GM21423 (cell line): ENCODE measurements around the gene TPT1.
"Not testable (repeated sequence)": the region's sequence is repeated elsewhere in the genome, so short reads cannot be mapped to it uniquely, and the experiment has no call there.

Experiments
- ATAC-seq: cut with Tn5 transposase; IDR thresholded peaks from one replicate; pipeline ENCODE4 v1.9.1; 2021; ENCODE audit warnings: mild to moderate bottlenecking, moderate library complexity; ENCODE audit not compliant: unreplicated experiment

TPT1 gene

DNA sequence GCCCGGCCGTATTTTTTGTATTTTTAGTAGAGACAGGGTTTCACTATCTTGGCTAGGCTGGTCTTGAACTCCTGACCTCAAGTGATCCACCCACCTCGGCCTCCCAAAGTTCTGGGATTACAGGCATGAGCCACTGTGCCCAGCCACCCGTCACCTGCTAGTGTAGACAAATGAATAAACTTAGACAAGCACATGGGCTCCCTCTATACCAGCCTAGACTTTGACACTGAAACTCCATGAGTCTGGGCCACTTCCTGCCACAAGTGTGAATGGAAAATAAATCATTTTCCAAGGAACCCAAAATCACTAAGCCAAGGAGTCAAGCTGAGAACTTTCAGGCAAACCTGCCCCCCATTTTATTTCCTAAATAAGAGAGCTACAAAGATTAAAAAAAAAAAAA, 27.0 kb upstream of the TPT1 start:
- ATAC-seq: no peak

DNA sequence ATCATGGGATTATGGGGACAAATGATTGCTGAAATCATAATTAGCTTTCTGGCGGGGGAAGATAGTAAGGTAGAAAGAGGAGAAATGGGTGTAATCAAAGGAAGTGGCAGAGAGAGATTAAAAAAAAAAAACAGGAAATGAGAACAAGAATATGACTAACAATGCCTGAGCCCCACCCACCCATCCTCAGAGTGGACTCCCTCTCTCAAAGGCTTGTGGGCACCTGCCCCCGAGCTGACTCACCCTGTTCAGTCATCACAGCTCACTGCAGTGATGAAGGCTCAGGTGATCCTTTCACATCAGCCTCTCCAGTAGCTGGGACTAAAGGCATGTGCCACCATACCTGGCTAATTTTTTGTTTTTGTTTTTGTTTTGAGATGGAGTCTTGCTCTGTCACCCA, 26.4 kb upstream of the TPT1 start:
- ATAC-seq: peak; percentile 96

DNA sequence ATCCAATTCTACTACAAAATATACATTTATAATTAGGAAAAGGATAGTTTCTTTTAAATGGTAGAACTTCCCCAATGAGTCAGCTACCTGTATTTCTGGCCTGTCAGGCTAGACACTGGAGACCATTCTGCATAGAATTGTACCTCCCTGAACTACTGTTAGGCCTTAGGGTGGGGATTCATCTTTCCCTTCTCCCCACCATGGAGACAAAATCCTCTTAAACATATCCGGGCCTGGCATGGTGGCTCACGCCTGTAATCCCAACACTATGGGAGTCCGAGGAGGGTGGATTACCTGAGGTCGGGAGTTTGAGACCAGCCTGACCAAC, 24.5 kb upstream of the TPT1 start:
- no peak for ATAC-seq

DNA sequence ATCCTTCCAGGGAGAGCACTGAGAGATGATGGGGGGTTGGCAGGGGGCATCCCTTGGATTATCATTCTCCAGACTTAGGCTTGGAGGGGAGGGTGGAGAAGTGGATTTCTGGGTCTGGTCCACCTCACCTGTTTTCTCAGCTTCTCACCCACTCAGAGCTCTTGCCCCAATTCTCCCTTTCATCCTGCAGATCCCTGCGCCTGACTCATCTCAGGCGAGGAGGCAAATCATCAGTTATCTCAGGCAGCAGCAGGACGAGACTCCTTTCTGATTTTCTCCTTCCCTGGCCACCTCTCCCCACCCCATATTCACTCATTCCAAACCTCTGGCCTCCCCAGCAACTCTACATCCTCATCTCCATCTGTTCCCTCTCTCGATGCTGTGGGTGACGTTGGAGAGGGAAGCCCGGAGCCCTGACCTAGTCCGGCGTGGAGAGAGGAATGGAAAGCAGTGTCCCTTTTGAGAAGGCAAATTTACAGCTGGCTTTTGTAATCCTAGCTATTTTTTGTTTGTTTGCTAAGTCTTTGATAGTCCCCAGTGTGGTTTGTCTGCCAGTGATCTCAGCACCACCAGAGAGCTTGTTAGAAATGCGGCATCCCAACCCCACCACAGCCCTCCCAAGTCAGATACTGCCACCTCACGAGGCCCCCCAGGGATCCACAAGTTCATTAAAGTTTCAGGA, 24.0 kb upstream of the TPT1 start:
- no peak for ATAC-seq

DNA sequence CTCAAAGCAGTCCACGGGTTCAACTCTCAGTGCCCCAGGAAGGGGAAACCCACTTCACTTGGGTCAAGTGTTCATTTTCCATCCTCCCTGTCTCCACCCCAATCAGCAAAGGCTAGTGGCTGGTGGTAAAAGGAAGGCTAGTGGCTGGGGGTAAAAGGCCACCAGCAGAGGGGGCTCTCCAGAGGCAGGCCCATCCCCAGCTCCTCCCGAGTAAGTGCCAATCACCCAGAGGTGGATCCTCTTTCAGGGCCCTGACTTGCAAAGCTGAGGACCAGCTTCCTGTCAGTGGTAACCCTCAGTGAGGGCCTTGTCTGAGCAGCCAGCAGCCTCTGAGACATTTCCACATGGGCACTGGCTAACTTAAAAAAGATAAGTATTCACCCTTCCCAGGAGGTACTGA, 22.0 kb upstream of the TPT1 start:
- no peak for ATAC-seq

DNA sequence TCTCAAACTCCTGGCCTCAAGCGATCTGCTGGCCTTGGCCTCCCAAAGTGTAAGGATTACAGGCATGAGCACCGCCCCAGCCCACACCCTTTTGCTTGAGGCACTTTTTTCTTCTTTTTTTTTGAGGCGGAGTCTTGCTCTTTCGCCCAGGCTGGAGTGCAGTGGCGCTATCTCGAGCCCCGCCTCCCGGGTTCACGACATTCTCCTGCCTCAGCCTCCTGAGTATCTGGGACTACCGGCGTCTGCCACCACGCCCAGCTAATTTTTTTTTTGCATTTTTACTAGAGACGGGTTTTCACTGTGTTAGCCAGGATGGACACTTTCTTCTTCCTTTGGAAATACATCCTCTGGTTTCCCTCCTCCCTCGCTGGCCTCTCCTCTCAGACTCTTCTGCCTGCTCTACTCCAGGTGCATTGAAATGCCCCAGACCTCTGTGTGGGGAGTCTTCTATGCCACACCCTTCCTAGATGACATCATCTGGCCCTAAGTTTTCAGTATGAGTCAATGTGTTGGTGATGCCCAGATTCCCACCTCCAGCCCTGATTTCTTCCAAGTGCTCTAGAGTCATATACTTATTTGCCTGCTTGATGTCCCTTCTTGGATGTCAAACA, 20.7 kb upstream of the TPT1 start:
- no peak for ATAC-seq

DNA sequence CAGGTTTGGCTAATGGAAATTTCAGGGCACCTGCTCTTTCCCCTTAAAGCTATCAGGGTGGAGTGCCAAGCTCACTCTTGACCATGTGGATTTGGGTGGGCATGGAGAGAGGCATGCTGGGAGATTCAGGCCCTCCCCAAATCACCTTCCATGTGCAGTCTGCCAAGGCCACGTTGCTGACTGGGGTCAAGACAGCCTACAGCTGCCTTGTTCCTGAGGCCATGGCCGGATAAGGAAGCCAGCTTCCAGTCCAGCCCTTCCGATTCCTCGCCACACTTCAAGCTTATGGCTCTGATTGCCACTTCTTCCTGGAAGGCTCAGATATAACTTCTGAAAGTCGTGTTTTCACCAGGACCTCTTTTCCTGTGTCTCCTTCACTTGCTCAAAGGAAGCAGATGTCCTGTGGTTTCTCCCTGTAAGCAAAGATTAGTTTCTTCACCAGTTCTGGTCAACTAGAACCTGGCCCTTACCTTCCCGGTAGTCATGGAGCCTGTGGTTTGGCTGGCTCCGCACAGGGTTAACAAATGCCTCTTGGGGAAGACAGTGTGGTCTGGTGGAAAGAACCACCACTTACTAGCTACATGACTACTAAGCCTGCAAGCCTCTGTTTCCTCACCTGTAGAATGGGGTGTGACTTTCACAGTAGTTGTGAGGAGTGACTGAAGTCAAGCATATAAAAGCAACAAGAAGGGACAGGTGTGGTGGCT, 16.1 kb upstream of the TPT1 start:
- no peak for ATAC-seq

DNA sequence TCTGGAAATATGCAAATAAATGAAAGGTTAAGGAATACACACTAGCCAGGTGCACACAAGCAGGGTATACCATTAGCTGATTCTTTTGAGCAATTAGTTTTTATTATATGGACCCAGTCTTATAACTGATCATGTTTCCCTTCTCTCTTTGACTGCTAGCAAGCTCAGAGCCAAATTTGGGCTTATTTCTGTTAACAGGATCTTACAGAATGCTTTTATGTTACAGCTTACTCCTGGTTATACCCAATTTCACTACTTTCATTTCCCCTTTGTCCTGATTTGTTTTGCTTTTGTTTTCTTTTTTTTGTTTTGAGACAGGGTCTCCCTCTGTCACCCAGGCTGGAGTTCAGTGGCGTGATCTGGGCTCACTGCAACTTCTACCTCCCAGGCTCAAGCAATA, 12.9 kb upstream of the TPT1 start:
- ATAC-seq: peak; percentile 55

DNA sequence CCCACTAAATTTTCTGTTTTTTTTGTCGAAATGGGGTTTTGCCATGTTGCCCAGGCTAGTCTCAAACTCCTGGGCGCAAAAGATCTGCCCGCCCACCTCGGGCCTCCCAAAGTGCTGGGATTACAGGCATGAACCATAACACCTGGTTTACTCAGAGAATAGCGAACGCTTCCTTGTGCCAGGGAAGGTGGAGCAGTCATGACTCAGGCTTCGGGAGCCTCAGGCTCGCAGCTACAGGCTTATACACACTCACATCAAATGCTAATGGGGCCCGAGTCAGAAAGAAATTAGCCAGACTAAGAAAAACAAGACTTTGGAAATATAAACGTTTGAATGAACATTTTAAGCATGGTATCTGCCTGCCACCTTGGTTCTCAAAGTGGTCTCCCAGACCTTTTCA, 11.0 kb upstream of the TPT1 start:
- ATAC-seq: no peak

DNA sequence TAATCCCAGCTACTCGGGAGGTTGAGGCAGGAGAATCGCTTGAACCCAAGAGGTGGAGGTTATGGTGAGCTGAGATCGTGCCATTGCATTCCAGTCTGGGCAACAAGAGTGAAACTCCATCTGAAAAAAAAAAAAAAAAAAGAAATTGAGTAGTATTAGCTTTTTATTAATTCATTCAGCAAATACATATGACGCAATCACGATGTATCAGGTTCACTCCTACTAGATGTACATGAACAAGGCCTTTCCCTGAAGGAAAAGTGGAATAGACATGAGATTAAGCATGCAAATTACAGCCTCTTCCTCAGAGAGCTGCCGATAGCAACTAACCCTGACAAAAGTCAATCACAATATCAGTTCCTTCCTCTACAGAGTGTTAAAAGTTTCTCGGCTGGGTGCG, 9.2 kb upstream of the TPT1 start:
- ATAC-seq: no peak

DNA sequence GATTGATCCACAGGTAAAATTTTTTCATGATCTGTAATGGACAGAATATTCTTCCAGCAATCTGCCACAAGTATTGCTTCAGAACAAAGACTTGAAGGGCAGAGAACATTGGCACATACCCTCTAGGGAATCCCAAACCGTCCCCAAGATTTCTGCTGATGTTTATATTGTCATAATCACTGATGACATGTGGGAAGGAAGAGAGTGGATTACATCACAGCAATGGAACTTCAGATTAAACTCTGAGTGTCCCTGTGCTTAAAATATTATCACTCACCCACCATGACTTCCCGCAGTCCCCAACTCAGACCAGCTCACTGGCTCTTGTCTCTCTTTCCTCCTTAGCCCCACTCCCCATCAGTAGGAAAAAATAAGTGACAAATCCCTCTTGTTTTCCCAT, 8.5 kb upstream of the TPT1 start:
- no peak for ATAC-seq

DNA sequence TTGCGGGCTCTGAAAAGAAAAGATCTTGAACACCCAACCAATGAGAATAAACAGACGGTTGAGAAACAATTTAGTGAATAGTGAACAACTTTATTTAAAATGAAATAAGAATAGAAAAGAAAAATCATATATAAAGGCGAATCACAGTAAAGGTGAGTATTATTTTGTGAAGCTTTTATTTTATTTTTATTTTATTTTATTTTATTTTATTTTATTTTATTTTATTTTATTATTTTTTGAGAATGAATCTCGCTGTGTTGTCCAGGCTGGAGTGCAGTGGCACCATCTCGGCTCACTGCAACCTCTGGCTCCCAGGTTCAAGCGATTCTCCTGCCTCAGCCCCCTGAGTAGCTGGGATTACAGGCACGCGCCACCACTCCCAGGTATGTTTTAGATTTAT, 3.1 kb upstream of the TPT1 start:
- not testable (repeated sequence) for ATAC-seq

DNA sequence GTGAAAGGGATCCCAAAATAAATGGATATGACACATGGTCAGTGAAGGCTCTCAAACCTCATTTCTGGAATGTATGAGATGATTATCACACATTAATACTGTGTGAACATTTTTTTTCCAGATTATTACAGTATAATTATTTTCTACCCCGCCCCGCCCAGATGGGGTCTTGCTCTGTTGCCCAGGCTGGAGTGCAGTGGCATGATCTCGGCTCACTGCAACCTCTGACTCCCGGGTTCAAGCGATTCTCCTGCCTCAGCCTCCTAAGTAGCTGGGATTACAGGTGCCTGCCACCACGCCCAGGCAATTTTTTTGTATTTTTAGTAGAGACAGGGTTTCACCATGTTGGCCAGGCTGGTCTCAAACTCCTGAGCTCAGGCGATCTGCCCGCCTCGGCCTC, 2.1 kb upstream of the TPT1 start:
- not testable (repeated sequence) for ATAC-seq

DNA sequence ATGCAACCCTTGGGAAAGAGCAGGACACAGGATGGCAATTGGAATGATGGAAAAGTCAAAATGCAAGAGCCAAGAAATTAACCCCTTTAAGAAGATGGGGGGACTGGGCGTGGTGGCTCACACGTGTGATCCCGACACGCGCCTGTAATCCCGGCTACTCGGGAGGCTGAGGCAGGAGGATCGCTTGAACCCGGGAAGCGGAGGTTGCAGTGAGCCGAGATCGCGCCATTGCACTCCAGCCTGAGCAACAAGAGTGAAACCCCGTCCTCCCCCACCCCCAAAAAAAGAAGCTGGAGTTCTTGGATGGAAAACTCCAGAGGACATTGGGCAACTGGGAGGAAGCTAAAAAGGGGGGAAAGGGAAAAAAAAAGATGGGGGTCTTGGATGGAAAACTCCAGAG, 1.7 kb upstream of the TPT1 start:
- not testable (repeated sequence) for ATAC-seq

DNA sequence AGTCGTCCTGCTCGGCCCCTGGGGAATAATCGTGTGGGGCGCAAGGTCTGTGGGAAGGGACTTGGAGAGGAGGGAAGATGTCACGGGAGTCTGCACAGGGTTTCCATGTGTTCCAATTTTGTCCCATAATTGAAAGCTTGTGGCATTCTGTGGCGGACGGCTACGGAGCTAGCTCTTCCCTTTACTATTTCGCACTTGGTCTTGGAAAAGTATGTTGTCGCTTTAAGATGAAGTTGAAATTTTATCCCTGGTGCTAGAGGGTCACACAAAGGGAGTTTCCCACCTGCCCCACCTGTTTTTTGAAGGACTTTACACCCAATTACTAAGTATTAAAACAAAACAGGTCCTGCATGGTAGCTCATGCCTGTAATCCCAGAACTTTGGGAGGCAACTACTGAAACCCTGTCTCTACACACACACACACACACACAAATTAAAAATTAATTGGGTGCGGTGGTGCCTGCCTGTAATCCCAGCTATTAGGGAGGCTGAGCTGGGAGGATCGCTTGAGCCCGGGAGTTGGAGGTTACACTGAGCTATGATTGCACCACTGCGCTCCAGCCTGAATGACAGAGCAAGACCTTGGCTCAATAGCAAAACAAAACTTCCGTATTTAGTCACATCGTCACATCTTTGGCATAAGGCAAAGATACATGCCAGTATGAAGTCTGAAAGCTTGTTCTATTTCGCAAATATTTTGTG, 967 bp upstream of the TPT1 start:
- no peak for ATAC-seq

DNA sequence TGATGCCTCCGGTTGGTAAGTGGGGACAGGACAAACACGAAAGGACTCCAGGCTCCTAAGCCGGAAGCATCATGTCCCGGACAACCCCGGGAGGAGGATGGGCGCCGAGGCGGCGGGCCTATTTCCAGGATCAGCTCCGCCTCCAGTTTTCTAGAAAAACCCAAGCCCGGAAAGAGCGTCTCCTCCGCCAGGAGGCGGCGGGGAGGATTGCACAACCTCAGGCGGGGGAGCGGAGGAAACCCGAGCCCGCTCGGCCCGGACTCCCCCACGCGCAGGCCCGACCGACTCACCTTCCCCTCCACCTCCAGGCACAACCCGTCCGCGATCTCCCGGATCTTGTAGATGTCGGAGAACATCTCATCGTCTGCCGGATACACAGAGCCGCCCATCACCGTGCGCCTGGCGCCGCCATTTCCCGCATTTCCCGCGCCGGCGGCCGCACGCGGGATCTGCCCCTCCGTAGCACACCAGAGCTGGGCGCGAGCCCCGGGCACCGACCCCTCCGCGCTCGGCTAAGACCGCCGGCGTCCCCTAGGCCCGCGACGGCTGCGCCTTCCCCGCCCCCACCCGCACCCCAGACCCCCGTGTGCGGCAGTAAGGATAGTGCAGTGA, 455 bp downstream of the TPT1 start:
- peak; percentile 36 for ATAC-seq

DNA sequence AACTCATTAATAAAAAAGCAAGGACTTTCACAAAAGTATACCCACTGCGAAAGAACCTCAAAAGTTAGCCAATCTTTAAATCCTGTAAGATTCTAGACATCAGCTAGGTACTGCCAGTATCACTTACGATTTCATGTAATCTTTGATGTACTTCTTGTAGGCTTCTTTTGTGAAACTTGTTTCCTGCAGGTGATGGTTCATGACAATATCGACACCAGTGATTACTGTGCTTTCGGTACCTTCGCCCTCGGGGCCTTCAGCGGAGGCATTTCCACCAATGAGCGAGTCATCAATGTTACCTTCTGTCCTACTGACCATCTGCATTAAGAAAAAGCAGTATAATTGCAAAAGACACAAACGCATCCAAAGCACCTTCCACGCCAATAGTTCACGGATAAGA, 1.1 kb downstream of the TPT1 start:
- ATAC-seq: no peak

DNA sequence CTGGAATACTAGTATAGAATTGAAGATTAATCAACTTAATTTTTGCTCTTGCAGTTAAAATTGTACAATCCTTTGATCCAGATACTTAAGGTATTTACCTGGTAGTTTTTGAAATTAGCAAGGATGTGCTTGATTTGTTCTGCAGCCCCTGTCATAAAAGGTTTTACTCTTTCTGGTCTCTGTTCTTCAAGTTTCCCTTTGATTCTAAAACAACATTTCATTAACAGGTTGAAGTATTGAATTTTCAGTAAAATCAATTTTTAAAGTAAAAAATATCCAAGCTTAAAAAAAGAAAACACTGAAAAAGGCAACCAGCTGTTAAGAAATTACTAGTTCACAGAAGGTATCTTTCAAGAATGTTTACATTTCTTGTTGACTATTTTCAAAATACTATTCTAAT, 1.6 kb downstream of the TPT1 start:
- no peak for ATAC-seq

DNA sequence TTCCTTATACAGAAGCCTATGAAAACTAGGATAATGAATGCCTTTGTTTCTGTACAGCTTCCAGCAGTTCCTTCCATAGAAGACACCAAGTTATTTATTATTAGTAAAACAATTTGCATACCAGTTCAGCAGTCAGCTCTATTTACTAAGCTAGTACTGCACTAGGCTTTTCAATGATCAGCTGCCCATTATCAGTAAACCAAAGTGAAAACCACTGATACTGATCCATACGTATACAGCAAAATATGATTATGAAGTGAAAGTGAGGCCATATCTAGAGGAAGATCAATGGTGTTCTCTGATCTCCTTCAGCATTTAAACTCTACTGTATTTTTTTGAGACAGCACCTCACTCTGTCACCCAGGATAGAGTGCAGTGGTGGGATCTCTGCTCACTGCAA, 3.2 kb downstream of the TPT1 start:
- ATAC-seq: no peak

DNA sequence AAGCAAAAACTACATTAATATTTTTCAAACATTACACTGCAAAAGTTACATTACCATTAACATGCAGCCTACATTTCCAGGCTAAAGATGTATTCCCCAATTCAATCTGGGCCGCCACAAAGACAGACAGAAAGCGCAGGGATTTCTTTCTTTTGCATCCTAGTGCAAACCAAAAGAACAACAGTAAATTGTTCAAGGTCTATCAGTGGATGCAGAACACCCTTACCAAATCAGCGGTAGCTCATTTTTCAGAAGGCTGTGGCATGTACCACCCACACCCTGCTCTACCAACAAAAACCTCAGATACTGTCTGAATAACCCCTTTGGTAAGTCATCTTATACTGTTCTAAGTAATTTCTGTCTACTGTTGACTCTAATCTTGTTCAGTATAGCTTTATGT, 3.6 kb downstream of the TPT1 start:
- ATAC-seq: no peak

DNA sequence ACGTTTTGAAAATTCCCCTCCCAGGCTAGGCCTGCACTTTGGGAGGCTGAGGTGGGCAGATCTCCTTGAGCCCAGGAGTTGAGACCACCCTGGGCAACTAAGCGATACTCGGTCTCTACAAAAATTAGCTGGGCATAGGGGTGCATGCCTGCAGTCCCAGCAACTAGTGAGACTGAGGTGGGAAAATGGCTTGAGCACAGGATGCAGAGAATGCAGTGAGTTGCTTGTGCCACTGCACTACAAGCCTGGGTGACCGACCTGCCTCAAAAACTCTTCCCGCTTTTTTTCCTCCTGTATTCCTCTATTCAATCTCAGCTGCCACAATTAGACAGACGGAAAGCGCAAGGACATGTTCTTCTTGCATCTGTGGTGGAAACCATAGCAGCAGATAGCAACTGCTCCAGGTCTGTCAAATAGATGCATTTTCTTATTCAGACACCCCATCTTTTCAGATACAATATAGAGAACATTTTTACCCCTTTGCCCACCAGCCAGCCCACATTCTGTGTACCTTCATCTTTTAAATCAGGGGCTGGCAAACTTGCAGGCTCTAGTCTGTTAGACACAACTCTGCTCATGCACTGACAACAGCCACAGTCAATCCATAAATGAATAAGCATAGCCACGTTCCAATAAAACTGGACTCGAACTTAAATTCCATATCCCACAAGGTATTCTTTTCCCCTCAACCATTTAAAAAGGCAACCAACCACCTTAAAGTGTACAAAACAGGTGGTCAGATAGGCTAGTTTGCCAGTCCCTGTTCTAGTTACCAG, 4.8 kb downstream of the TPT1 start:
- ATAC-seq: no peak
